BJ (cell line): ENCODE data around the gene RXYLT1. TPM values are rescaled to one million over a fixed set of nuclear protein-coding genes. Genes with fewer than 3 reads are reported as not detected.
"Not testable (repeated sequence)": the region's sequence is repeated elsewhere in the genome, so short reads cannot be mapped to it uniquely, and the experiment has no call there.

Experiments
- CTCF ChIA-PET: fragments of 350-600 bp; formaldehyde crosslinking; extraction: SDS; loops from one replicate; lab custom pipeline; 2021; ENCODE audit warnings: antibody characterized with exemption, inconsistent platforms; lab: Yijun Ruan, JAX
- POLR2A ChIA-PET: fragments of 300-600 bp; sonication (Branson Sonifier 250); formaldehyde crosslinking; extraction: SDS; loops from one replicate; lab custom pipeline; 2021; ENCODE audit warnings: antibody characterized with exemption; lab: Charles Lee
- DNase-seq: peaks from one replicate; pipeline ENCODE4 v3.0.0-alpha.2; 2011; ENCODE audit warnings: low read depth
- H3K27me3 ChIP-seq: 2 replicates; pipeline ENCODE4 v1.6.0; 2011; ENCODE audit warnings: low read length; ENCODE audit not compliant: control insufficient read depth, insufficient read depth
- H3K36me3 ChIP-seq: 2 replicates; pipeline ENCODE4 v1.5.1; 2011; ENCODE audit warnings: low read length; ENCODE audit not compliant: control insufficient read depth, insufficient read depth
- H3K4me3 ChIP-seq: 2 replicates; pipeline ENCODE4 v1.5.1; 2011; ENCODE audit warnings: low read depth, mild to moderate bottlenecking, control low read depth, low read length
- polyA minus RNA-seq: library from RNA; depleted of rRNA, polyadenylated mRNA; stranded (reverse); fragments of >200 nt; gene quantifications from 2 replicates; pipeline ENCODE4 v1.2.3, GENCODE V29; 2011; rRNA and poly(A)+ RNA removed
- polyA plus RNA-seq: library from polyadenylated mRNA; depleted of rRNA; stranded (reverse); fragments of >200 nt; gene quantifications from 2 replicates; pipeline ENCODE4 v1.2.3, GENCODE V29; 2011; rRNA removed
- TF ChIP-seq, protein P1 (sequence below): IDR thresholded peaks from 2 replicates; pipeline ENCODE4 v1.5.1; 2011; ENCODE audit warnings: low read depth, mild to moderate bottlenecking, control low read depth, inconsistent platforms, low read length, moderate library complexity; ENCODE audit not compliant: insufficient read depth

The RXYLT1 gene, protein sequence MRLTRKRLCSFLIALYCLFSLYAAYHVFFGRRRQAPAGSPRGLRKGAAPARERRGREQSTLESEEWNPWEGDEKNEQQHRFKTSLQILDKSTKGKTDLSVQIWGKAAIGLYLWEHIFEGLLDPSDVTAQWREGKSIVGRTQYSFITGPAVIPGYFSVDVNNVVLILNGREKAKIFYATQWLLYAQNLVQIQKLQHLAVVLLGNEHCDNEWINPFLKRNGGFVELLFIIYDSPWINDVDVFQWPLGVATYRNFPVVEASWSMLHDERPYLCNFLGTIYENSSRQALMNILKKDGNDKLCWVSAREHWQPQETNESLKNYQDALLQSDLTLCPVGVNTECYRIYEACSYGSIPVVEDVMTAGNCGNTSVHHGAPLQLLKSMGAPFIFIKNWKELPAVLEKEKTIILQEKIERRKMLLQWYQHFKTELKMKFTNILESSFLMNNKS
- polyA plus RNA-seq (7.3 and 12.9 TPM in 2 replicates), polyA minus RNA-seq (1.9 and 4.3 TPM in 2 replicates)

DNA sequence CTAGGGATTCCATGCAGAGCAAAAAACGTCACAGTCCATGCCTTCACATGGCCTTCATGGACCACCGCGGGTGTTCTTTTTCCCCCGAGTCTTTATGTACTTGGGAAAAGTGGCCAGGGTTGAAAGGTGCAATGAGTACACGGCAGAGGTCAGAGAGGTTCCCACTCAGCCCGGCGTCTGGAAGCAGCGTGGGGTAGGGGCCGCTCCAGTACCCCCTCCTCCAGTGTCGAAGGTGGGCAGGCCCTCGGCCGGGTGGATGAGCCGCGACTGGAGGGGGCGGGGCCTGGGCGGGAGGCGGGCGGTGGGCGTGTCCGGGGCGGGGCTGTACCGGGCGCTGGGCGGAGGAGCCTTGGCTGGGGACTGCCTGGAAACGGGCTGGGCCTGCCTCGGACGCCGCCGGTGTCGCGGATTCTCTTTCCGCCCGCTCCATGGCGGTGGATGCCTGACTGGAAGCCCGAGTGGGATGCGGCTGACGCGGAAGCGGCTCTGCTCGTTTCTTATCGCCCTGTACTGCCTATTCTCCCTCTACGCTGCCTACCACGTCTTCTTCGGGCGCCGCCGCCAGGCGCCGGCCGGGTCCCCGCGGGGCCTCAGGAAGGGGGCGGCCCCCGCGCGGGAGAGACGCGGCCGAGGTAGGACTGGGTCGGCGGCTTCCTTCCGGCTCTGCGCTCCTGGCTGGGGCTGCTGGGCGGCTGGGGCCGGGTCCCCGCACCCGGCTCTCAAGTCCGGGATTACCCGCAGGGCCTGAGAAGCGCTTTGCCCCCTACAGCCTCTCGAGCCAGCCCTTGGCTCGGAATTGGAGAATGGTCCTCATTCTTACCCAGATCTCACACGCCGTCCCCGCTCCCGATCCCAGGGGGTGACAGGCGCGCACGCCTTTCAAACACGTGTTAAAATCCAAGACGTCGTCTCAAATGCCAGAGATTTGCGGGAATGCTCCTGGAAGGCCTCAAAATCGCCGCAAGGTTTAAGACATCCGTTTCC, at the start of gene RXYLT1:
RXYLT1 (plus strand) TSS at position 412 of the 984 bp plus-strand sequence; CDS start at position 464, 52 bp downstream.
- POLR2A ChIA-PET = no interaction called here
- Histone ChIP-seq H3K4me3 (peak within 1 kb of the TSS; percentile 87), H3K36me3 (peaks cover 2% of the 10 kb centered on the region), H3K27me3 (no peaks in the 10 kb centered on the region; the same call in 1 of the 2 replicates)
- CTCF ChIA-PET = no interaction called here
- TF ChIP-seq, protein P1, sequence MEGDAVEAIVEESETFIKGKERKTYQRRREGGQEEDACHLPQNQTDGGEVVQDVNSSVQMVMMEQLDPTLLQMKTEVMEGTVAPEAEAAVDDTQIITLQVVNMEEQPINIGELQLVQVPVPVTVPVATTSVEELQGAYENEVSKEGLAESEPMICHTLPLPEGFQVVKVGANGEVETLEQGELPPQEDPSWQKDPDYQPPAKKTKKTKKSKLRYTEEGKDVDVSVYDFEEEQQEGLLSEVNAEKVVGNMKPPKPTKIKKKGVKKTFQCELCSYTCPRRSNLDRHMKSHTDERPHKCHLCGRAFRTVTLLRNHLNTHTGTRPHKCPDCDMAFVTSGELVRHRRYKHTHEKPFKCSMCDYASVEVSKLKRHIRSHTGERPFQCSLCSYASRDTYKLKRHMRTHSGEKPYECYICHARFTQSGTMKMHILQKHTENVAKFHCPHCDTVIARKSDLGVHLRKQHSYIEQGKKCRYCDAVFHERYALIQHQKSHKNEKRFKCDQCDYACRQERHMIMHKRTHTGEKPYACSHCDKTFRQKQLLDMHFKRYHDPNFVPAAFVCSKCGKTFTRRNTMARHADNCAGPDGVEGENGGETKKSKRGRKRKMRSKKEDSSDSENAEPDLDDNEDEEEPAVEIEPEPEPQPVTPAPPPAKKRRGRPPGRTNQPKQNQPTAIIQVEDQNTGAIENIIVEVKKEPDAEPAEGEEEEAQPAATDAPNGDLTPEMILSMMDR = no peak
- DNase-seq = peak; percentile 16

DNA sequence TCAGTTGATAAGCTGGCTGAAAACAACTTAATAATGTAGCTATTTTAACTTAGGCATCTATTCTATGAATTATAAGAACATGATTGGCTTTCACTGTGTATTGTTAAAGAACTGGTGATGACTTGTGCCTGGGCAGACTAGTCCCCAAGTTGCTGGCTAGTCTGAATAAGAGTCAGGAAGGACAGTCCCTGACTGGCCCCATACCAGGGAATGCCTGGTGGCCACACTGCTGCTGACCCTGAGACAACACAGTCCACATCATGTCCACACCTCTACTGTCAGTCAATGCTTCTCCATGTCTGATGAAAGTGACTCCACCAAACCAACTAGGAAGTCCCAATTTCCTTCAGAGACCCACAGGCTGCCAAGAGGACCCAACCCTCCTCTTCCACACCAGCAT, 46.9 kb upstream of the RXYLT1 start:
- POLR2A ChIA-PET, H3K4me3 ChIP-seq, DNase-seq, H3K27me3 ChIP-seq, CTCF ChIA-PET, H3K36me3 ChIP-seq: not testable (repeated sequence)

DNA sequence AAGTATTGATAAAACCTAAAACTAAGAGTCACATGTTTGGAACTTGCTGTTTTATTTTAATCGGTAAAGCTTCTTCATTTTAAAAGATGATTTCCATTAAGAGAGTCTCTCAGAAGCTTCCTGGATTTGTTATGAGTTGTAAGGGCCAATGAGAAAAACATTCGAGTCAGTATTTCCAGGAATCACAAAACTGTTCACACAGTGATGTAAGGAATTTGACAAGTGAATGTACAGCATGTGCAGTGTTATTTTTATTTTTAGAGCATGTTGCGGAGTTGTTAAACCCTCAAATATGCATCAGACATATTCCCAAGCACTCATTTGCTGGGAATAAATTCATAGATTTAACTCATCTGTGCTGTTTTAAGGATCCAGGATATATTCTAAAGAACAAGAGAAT, 46.1 kb upstream of the RXYLT1 start:
- POLR2A ChIA-PET, CTCF ChIA-PET, DNase-seq, H3K36me3 ChIP-seq, H3K27me3 ChIP-seq, H3K4me3 ChIP-seq: not testable (repeated sequence)

DNA sequence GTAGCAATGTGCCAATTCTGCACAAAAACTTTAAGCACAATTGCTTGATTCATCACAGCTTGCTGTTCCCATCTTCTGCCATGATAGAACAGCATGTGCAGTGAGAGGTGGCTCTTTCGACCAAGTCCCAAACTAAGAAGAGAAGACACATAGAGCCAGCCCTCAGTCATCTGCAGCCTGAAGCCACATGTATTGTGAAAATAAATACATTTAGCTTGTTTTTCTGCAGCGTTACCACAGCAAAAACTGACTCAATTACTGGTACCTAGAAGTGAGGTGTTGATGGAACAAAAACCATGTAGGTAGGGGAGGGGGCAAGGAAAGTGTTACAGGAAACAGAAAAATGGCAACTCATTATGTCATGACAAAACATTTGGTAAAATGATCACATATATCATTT, 39.2 kb upstream of the RXYLT1 start:
- H3K36me3 ChIP-seq, POLR2A ChIA-PET, CTCF ChIA-PET, H3K27me3 ChIP-seq, H3K4me3 ChIP-seq, DNase-seq: not testable (repeated sequence)

DNA sequence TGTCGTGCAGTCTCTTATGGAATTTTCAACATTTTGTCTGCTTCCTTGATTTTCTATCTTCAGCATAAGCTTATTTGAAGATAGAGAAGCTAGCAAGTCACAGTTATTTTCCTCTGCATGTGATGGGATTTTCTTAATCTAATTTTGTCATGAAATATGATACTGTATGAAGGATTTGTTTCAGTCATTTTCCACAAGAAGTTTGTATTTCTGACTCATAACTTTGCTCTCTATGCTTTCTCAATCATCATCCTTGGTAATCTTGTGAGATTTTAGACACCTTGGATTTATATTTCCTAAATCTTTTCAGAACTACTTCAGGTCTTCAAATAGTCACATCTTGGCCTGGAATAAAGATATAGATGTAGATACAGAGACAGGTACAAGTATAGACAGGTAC, 38.3 kb upstream of the RXYLT1 start:
- CTCF ChIA-PET, POLR2A ChIA-PET, DNase-seq, H3K36me3 ChIP-seq, H3K27me3 ChIP-seq, H3K4me3 ChIP-seq: not testable (repeated sequence)

DNA sequence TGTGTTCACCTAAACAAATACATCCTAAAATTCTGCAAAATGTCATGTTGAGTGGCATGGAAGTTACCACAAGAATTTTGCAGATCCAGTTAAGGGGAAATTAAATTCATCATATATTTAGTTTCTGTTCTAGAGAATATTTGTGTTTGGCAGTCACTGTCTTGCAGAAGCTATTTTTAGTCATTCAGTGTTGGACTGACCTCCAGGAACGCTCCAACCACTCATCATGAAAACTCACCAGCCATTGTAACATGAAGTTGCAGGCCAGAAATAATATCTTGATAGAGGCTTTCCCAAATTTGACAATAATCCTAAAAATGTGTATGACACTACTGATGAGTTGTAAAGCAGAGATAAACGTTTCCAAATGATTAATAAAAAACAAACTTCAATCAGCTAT, 35.6 kb upstream of the RXYLT1 start:
- H3K4me3 ChIP-seq, DNase-seq, POLR2A ChIA-PET, CTCF ChIA-PET, H3K36me3 ChIP-seq, H3K27me3 ChIP-seq: not testable (repeated sequence)

DNA sequence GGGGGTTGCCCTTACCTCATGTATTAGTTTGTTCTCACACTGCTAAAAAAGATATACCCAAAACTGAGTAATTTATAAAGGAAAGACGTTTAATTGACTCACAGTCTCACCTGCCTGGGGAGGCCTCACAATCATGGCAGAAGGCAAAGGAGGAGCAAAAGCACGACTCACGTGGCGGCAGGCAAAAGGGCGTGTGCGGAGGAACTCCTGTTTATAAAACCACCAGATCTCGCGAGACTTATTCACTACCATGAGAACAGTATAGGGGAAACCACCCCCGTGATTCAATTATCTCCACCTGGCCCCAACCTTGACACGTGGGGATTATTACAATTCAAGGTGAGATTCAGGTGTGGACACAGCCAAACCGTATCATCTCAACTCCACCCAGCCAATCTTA, 33.2 kb upstream of the RXYLT1 start:
- H3K36me3 ChIP-seq, DNase-seq, POLR2A ChIA-PET, H3K27me3 ChIP-seq, H3K4me3 ChIP-seq: not testable (repeated sequence)
- CTCF ChIA-PET = interaction anchor here (1.0 kb wide), 1 partner anchor 9 kb away, joined by 6 read pairs; no protein-coding TSS in a partner anchor

DNA sequence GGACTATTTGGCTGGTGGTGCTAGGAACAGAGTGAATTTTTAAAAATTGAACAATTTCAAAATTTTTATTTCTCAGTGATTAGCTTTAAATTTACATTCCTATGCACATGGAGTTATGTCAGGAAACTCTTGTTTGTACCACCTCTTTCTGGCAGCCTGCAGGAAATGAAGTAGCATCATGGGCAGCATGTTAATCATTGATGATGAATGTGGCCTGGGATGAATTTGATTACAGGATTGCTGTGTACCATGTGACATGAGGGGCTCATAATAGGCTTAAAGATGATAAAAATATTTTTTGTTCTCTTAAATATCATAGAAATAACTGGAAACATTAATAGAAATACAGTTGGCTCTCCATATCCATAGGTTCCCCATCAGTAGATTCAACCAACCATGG, 32.6 kb upstream of the RXYLT1 start:
- H3K27me3 ChIP-seq, POLR2A ChIA-PET, DNase-seq, CTCF ChIA-PET, H3K4me3 ChIP-seq, H3K36me3 ChIP-seq: not testable (repeated sequence)
